ENCODE measurements around the gene GPBP1. TPM values are rescaled to one million over a fixed set of nuclear protein-coding genes. Genes with fewer than 3 reads are reported as not detected.
"Not testable (repeated sequence)": the region's sequence is repeated elsewhere in the genome, so short reads cannot be mapped to it uniquely, and the experiment has no call there.

GPBP1 gene
- total and polyA plus RNA-seq, 2 experiments from 2014 or later = 49.0 to 86.1 TPM

- Histone ChIP-seq H3K4me2 (no peak overlapping the region), H3K27me3 (no peaks in the 10 kb centered on the region), H3K4me3 (no peak overlapping the region), H3K4me1 (ENCODE audit: insufficient read depth) (peaks cover 9% of the 10 kb centered on the region), H3K79me2 (peaks cover 100% of the 10 kb centered on the region), H4K20me1 (ENCODE audit: insufficient read depth, poor library complexity, severe bottlenecking) (peaks cover 99% of the 10 kb centered on the region), H3K9me2 (replicated peaks; ENCODE audit: insufficient read depth) (no peaks in the 10 kb centered on the region), H3K9me3 (ENCODE audit: low read depth) (no peaks in the 10 kb centered on the region), H2AFZ (no peak overlapping the region), H3K36me3 (replicated peaks; ENCODE audit: insufficient read depth, low read depth) (no peaks in the 10 kb centered on the region), H3K27ac (no peak overlapping the region)
- WGBS (ENCODE audit: low lambda C conversion rate, missing lambda C conversion rate) = 92% methylated on average over 2 of the region's 2 CpGs
- DNase-seq (ENCODE audit: low spot score) = no peak
- TF ChIP-seq, protein P1, sequence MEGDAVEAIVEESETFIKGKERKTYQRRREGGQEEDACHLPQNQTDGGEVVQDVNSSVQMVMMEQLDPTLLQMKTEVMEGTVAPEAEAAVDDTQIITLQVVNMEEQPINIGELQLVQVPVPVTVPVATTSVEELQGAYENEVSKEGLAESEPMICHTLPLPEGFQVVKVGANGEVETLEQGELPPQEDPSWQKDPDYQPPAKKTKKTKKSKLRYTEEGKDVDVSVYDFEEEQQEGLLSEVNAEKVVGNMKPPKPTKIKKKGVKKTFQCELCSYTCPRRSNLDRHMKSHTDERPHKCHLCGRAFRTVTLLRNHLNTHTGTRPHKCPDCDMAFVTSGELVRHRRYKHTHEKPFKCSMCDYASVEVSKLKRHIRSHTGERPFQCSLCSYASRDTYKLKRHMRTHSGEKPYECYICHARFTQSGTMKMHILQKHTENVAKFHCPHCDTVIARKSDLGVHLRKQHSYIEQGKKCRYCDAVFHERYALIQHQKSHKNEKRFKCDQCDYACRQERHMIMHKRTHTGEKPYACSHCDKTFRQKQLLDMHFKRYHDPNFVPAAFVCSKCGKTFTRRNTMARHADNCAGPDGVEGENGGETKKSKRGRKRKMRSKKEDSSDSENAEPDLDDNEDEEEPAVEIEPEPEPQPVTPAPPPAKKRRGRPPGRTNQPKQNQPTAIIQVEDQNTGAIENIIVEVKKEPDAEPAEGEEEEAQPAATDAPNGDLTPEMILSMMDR (IDR thresholded peaks at IDR 0.05; ENCODE audit: poor library complexity) = no peak
- TF ChIP-seq EZH2 (IDR thresholded peaks at IDR 0.05; ENCODE audit: borderline replicate concordance) (no peak), EZH2phosphoT487 (IDR thresholded peaks at IDR 0.05; ENCODE audit: low read depth, severe bottlenecking, unreplicated experiment) (no peak)
Observed at GRCh38 chr5:57190593-57190992, 16.7 kb downstream of the GPBP1 start.

DNA sequence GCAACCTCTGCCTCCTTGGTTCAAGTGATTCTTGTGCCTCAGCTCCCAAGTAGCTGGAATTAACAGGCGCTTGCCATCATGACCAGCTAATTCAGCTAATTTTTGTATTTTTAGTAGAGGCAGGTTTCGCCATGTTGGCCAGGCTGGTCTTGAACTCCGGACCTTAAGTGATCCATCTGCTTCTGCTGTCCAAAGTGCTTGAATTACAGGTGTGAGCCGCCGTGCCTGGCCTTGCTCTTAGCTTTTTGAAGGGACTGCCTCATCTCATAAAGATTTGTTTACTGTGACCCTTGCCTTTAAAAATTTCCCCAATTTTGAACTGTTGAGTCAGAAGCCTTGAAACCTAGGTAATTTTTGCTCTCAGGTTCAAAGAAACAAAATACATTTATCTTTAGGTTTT lies 17.3 kb downstream of the GPBP1 start:
- H3K4me2 ChIP-seq = no peak overlapping the region
- DNase-seq (ENCODE audit: low spot score) = no peak
- no peak overlapping the region for H3K27ac ChIP-seq
- H2AFZ ChIP-seq = no peak overlapping the region
- no peaks in the 10 kb centered on the region for H3K9me2 ChIP-seq (replicated peaks; ENCODE audit: insufficient read depth)
- H3K9me3 ChIP-seq (ENCODE audit: low read depth) = no peaks in the 10 kb centered on the region
- H4K20me1 ChIP-seq (ENCODE audit: insufficient read depth, poor library complexity, severe bottlenecking) = peaks cover 99% of the 10 kb centered on the region
- H3K4me1 ChIP-seq (ENCODE audit: insufficient read depth) = peaks cover 5% of the 10 kb centered on the region
- H3K4me3 ChIP-seq = no peak overlapping the region
- H3K79me2 ChIP-seq = peaks cover 100% of the 10 kb centered on the region
- no peak for TF ChIP-seq EZH2 (IDR thresholded peaks at IDR 0.05; ENCODE audit: borderline replicate concordance)
- no peaks in the 10 kb centered on the region for H3K27me3 ChIP-seq
- WGBS (ENCODE audit: low lambda C conversion rate, missing lambda C conversion rate) = 88% methylated on average over 5 of the region's 5 CpGs
- no peaks in the 10 kb centered on the region for H3K36me3 ChIP-seq (replicated peaks; ENCODE audit: insufficient read depth, low read depth)

DNA sequence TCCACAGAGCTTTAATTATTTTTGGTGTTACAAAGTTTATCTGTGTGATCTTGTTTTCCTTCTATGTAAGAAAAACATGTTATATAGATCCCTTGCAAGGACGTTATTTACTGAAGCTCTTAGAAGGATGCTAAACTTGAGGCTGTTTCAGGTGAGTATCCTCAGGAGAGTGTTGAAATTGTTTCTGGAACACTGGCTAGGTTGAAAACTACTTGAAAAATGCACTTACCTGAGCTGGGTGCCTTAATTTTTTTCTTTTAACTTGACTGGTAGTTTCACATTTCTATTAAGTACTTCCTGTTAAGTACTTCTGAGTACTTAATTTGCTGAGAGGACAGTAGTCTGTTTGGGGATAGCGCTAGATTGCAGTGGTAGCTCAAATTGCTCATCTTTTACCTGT lies 18.1 kb downstream of the GPBP1 start:
- Histone ChIP-seq H3K9me3 (ENCODE audit: low read depth) (no peaks in the 10 kb centered on the region), H3K27me3 (no peaks in the 10 kb centered on the region), H3K36me3 (replicated peaks; ENCODE audit: insufficient read depth, low read depth) (no peaks in the 10 kb centered on the region), H3K4me1 (ENCODE audit: insufficient read depth) (no peaks in the 10 kb centered on the region), H3K4me2 (no peak overlapping the region), H3K4me3 (no peak overlapping the region), H2AFZ (no peak overlapping the region), H3K9me2 (replicated peaks; ENCODE audit: insufficient read depth) (no peaks in the 10 kb centered on the region), H4K20me1 (ENCODE audit: insufficient read depth, poor library complexity, severe bottlenecking) (peaks cover 99% of the 10 kb centered on the region), H3K27ac (no peak overlapping the region), H3K79me2 (peaks cover 100% of the 10 kb centered on the region)
- TF ChIP-seq EZH2phosphoT487 (IDR thresholded peaks at IDR 0.05; ENCODE audit: low read depth, severe bottlenecking, unreplicated experiment) (no peak), EZH2 (IDR thresholded peaks at IDR 0.05; ENCODE audit: borderline replicate concordance) (no peak)
- TF ChIP-seq, protein P1 (IDR thresholded peaks at IDR 0.05; ENCODE audit: poor library complexity) = no peak
- DNase-seq (ENCODE audit: low spot score) = no peak
- 93% methylated on average over 2 of the region's 2 CpGs for WGBS (ENCODE audit: low lambda C conversion rate, missing lambda C conversion rate)

DNA sequence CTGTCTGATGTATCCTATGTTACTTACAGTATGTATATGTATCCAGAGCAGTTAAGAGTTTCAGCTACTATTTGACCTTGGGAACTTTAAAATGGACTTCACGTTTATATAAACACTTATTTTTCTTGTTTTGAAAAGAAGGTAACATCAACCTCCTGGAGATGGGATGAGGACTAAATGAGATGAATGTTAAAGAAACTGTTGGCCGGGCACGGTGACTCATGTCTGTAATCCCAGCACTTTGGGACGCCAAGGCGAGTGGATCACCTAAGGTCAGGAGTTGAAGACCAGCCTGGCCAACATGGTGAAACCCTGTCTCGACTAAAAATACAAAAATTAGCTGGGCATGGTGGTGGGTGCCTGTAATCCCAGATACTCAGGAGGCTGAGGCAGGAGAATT lies 19.0 kb downstream of the GPBP1 start:
- not testable (repeated sequence) for H3K4me3 ChIP-seq; H3K9me2 ChIP-seq (replicated peaks; ENCODE audit: insufficient read depth); H3K27ac ChIP-seq; H3K36me3 ChIP-seq (replicated peaks; ENCODE audit: insufficient read depth, low read depth); DNase-seq (ENCODE audit: low spot score); H2AFZ ChIP-seq; H3K27me3 ChIP-seq; H3K4me2 ChIP-seq; H3K9me3 ChIP-seq (ENCODE audit: low read depth); H3K4me1 ChIP-seq (ENCODE audit: insufficient read depth)
- Histone ChIP-seq H3K79me2 (peaks cover 100% of the 10 kb centered on the region), H4K20me1 (ENCODE audit: insufficient read depth, poor library complexity, severe bottlenecking) (peaks cover 99% of the 10 kb centered on the region)
- WGBS (ENCODE audit: low lambda C conversion rate, missing lambda C conversion rate) = 93% methylated on average over 6 of the region's 6 CpGs

All from hepatocyte (in vitro differentiated cells).